ENCODE data around the gene KCNMA1. TPM values are rescaled to one million over a fixed set of nuclear protein-coding genes. Genes with fewer than 3 reads are reported as not detected.

The KCNMA1 gene
- total and polyA plus RNA-seq, 10 of the 15 experiments (the other 5 are each of a cell fraction or from before 2014, with no cell fraction given) = 8.5 to 77.0 (median 21.3) TPM

GRCh38 chr10:77459905-77460304, 177.7 kb downstream of the KCNMA1 start:
- H3K4me2 ChIP-seq (ENCODE audit: control insufficient read depth, insufficient read depth) = no peak overlapping the region
- no peaks in the 10 kb centered on the region for H4K20me1 ChIP-seq (ENCODE audit: control insufficient read depth, insufficient read depth)
- RAD21 ChIA-PET (ENCODE audit: unreplicated experiment) = interaction anchor here (0.9 to 3.0 kb wide), 4 partner anchors 32 to 251 kb away, joined by 3 to 12 read pairs (median 4); no protein-coding TSS in a partner anchor
- H2AFZ ChIP-seq (ENCODE audit: control insufficient read depth, low read depth, low read length) = no peak overlapping the region
- in situ Hi-C loops (cut with MboI) = no loop called here
- H3K4me1 ChIP-seq (ENCODE audit: control insufficient read depth, insufficient read depth, low read length) = no peaks in the 10 kb centered on the region; the same call in 1 of the 2 replicates
- WGBS (ENCODE audit: insufficient coverage, insufficient replicate concordance, low lambda C conversion rate, missing lambda C conversion rate) = 2% methylated on average over 3 of the region's 3 CpGs
- POLR2A ChIA-PET = no interaction called here
- no TSS peak for BruUV-seq (replicated peaks)
- intact Hi-C loops (cut with micrococcal nuclease; ENCODE audit: unreplicated experiment) = no loop called here
- no peaks in the 10 kb centered on the region for H3K9me3 ChIP-seq (replicated peaks; ENCODE audit: control insufficient read depth, insufficient read depth, low read length)
- no peak for ATAC-seq
- DNase-seq (ENCODE audit: low read depth, low spot score) = no peak
- TF ChIP-seq CBFB (IDR thresholded peaks at IDR 0.05; ENCODE audit: low read depth) (no peak), ZBTB40 (IDR thresholded peaks at IDR 0.05; ENCODE audit: borderline replicate concordance) (peak; percentile 91)
- H3K27me3 ChIP-seq (replicated peaks in 1 of 2; ENCODE audit: control insufficient read depth in 2 of 2, insufficient read depth in 2 of 2, low read length in 1 of 2) = no peaks in the 10 kb centered on the region
- SMC1A ChIA-PET (ENCODE audit: uncharacterized antibody, unreplicated experiment) = interaction anchor here (0.8 to 1.8 kb wide), 5 partner anchors 14 to 140 kb away, joined by 3 to 5 read pairs (median 4); no protein-coding TSS in a partner anchor
- H3K27ac ChIP-seq (ENCODE audit: control insufficient read depth, insufficient read depth) = no peak overlapping the region
- no peaks in the 10 kb centered on the region for H3K36me3 ChIP-seq (ENCODE audit: control insufficient read depth in 2 of 2, insufficient read depth in 2 of 2, low read length in 1 of 2)
- no peak for FAIRE-seq
- H3K4me3 ChIP-seq = no peak overlapping the region
- CTCF ChIA-PET = interaction anchor here (0.7 to 1.3 kb wide), 5 partner anchors 175 to 586 kb away, joined by 3 to 5 read pairs (median 4); no protein-coding TSS in a partner anchor
- no peak overlapping the region for H3K9ac ChIP-seq (ENCODE audit: control insufficient read depth, insufficient read depth, low read length)
- H3K79me2 ChIP-seq (ENCODE audit: control insufficient read depth, insufficient read depth, low read length) = no peaks in the 10 kb centered on the region
